Measurements from ENCODE around the gene PRSS1. TPM values are rescaled to one million over a fixed set of nuclear protein-coding genes. Genes with fewer than 3 reads are reported as not detected.
"Not testable (repeated sequence)": the region's sequence is repeated elsewhere in the genome, so short reads cannot be mapped to it uniquely, and the experiment has no call there.

Gene PRSS1
- total RNA-seq, 4 donors from 2014 or later: 1.7 to 51.3 (median 4.8) TPM

GRCh38 chr7:142767451-142767850 is 18.2 kb downstream of the PRSS1 start:
- 61 to 67% methylated on average over 3 of the region's 3 CpGs for WGBS, 2 donors
- TF ChIP-seq EP300 (IDR thresholded peaks at IDR 0.05) (no peak), CTCF (IDR thresholded peaks at IDR 0.05) (no peak), POLR2A (IDR thresholded peaks at IDR 0.05) (no peak)
- no peaks in the 10 kb centered on the region for H3K9me3 ChIP-seq
- no peak overlapping the region for H3K4me3 ChIP-seq
- H3K27me3 ChIP-seq: no peaks in the 10 kb centered on the region
- H3K4me1 ChIP-seq: no peaks in the 10 kb centered on the region
- DNase-seq (ENCODE audit: low spot score in 2 of 2): no peak
- H3K27ac ChIP-seq: no peak overlapping the region
- no peaks in the 10 kb centered on the region for H3K36me3 ChIP-seq

DNA sequence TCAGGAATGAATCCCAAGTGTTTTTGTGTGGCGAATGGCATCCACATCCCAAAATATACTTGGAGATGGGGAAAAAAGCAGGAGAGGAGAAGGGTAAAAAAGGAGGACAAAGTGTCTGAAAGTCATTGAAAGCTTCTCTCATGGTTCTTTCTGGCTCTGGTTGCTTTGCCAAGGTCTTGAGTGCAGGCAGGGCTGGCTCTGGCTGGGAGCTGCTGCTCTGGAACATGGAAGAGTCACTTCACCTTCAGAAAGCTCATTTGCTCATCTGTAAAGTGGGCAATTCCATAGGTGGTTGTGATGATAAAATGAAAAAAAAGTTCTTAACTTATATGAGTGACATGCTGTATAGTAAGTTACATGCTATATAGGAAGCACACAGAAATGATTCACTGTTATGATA is 18.6 kb downstream of the PRSS1 start:
- no peak for DNase-seq (ENCODE audit: low spot score in 2 of 2)
- Histone ChIP-seq H3K9me3 (no peaks in the 10 kb centered on the region), H3K36me3 (no peaks in the 10 kb centered on the region), H3K27ac (no peak overlapping the region), H3K4me1 (no peaks in the 10 kb centered on the region), H3K4me3 (no peak overlapping the region), H3K27me3 (no peaks in the 10 kb centered on the region)
- WGBS, 2 donors: 66 to 94% methylated on average over 1 of the region's 1 CpG
- TF ChIP-seq POLR2A (IDR thresholded peaks at IDR 0.05) (no peak), CTCF (IDR thresholded peaks at IDR 0.05) (no peak), EP300 (IDR thresholded peaks at IDR 0.05) (no peak)

DNA sequence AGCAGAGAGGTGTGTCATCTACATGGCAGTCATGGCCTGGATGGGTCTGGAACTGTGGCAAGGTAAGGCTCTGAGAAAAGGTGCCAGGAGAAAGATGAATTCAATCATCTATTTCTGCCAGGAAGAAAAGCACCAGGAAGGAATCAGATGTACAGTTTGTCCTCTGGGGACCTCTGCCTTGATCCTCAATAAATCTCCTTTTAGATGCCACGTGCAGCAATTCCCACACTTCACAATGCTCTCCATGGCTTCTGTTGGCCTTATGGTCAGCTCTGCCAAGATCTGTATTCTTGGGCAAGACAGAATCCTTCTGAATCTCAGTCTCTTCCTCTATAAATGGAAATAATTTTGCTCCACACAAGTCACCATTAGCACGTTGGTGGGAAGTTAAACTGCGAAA is 19.6 kb downstream of the PRSS1 start:
- not testable (repeated sequence) for H3K27ac ChIP-seq; H3K36me3 ChIP-seq; H3K4me1 ChIP-seq; H3K27me3 ChIP-seq; H3K9me3 ChIP-seq; DNase-seq (ENCODE audit: low spot score in 2 of 2); H3K4me3 ChIP-seq
- WGBS, 2 donors: 58 to 63% methylated on average over 3 of the region's 3 CpGs

DNA sequence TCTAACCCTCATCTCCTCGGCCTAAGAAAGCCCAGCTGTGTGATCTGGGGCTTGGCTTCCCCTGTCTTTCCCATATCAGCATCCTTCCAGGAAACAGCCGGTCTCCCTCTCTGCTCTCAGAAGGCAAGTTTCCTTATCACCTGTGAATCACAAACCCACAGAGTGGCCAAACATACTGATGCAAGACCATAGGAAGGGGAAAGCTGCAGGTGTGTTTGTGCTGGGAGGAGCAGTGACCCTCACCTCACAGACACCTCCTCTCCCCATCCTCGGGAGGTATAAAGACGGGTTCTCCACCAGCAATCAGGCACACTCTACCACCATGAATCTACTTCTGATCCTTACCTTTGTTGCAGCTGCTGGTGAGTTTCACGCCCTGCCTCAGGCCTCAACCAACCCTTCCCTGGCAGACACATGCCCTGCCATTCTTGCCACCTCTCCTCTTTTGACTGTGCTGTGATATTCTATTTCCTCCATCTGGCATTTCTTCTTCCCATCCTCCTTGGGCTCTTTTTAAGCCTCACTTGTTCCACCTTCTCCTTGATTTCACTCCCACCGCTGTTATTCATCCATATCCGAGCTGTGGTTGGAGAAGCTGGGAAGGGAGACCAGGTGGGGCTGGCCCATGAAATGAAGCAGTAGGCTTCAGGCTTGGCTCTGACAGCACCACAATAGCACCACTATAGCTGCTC is 21.5 kb downstream of the PRSS1 start, which contains the start of gene PRSS2:
Gene PRSS2, plus strand, starts transcription at position 310 of the 692 bp plus-strand sequence. Its CDS starts 13 bp downstream, at position 323.
- Histone ChIP-seq H3K36me3 (no peaks in the 10 kb centered on the region), H3K27ac (no peak within 1 kb of the TSS), H3K4me3 (no peak within 1 kb of the TSS), H3K4me1 (no peaks in the 10 kb centered on the region), H3K27me3 (no peaks in the 10 kb centered on the region), H3K9me3 (no peaks in the 10 kb centered on the region)
- no peak for DNase-seq (ENCODE audit: low spot score in 2 of 2)
- no peak for TF ChIP-seq POLR2A (IDR thresholded peaks at IDR 0.05)
- TF ChIP-seq CTCF (IDR thresholded peaks at IDR 0.05): no peak
- TF ChIP-seq EP300 (IDR thresholded peaks at IDR 0.05): no peak
- 79% methylated on average over 7 of the region's 7 CpGs for WGBS, 2 donors

- H3K9me3 ChIP-seq: no peaks in the 10 kb centered on the region
- H3K4me3 ChIP-seq: no peak overlapping the region
- H3K27me3 ChIP-seq: no peaks in the 10 kb centered on the region
- no peak overlapping the region for H3K27ac ChIP-seq
- no peaks in the 10 kb centered on the region for H3K4me1 ChIP-seq
- no peaks in the 10 kb centered on the region for H3K36me3 ChIP-seq
- TF ChIP-seq POLR2A (IDR thresholded peaks at IDR 0.05): no peak
- TF ChIP-seq EP300 (IDR thresholded peaks at IDR 0.05): no peak
- DNase-seq (ENCODE audit: low spot score in 2 of 2): no peak
- WGBS, 2 donors: 71 to 75% methylated on average over 5 of the region's 5 CpGs
Measured at GRCh38 chr7:142771353-142771723, 22.1 kb downstream of the PRSS1 start.

GRCh38 chr7:142772051-142772450 is 22.8 kb downstream of the PRSS1 start:
- 46 to 50% methylated on average over 6 of the region's 6 CpGs for whole genome bisulfite sequencing, 2 donors
- Histone ChIP-seq H3K9me3 (no peaks in the 10 kb centered on the region), H3K4me1 (no peaks in the 10 kb centered on the region), H3K36me3 (no peaks in the 10 kb centered on the region), H3K27me3 (no peaks in the 10 kb centered on the region), H3K27ac (no peak overlapping the region), H3K4me3 (no peak overlapping the region)
- TF ChIP-seq CTCF (IDR thresholded peaks at IDR 0.05): no peak
- TF ChIP-seq POLR2A (IDR thresholded peaks at IDR 0.05): no peak
- TF ChIP-seq EP300 (IDR thresholded peaks at IDR 0.05): no peak
- no peak for DNase-seq (ENCODE audit: low spot score in 2 of 2)

Data from tibial nerve (tissue), 4 donors.